Measurements from ENCODE around the gene C11orf97. TPM values are rescaled to one million over a fixed set of nuclear protein-coding genes. Genes with fewer than 3 reads are reported as not detected.
A peak's percentile ranks its signal among the peaks of the same experiment; 100 is the strongest.

C11orf97 gene
- total and polyA plus RNA-seq, 2 of the 13 experiments (the other 11 are each of a cell fraction or from before 2014, with no cell fraction given), result 0.35 TPM; not detected in 1

DNA sequence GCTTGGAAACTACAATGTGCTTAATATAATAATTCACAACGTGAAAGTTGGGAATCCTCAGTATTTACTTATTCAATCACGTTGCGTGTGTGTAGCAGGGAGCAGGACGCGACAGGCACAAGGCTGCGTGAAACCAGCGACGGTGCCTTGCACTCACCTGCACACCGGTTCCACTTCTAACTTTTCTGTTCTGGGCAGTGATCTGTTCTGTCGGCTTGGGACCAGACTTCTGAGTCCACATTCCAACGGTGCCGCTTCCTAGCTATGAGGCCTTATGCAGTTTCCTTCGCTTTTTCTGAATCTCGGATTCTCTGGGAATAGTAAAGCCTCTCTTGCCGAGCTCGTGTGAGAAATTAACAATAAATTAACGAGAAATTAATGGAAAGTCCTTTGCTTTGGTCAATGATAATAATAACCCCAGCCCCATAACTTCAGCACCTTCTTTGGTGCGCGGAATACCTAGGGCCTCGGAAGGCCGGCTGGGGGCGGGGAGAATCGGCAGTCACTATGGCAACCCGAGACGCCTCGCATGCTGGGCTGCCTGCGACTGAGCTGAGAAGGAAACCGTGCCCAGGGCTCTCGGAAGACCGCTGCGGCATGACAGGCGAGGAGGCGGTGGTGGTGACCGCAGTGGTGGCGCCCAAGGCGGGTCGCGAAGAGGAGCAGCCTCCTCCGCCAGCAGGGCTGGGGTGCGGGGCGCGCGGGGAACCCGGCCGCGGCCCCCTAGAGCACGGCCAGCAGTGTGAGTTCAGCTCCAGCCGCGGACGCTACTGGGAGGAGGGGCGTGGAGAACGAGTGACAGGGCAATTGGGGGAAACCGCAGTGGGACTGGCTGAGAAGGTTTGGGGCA is at the start of gene C11orf97 (continued):
- TF ChIP-seq ARHGAP35 (CRISPR knock-in tag; IDR thresholded peaks at IDR 0.05; ENCODE audit: borderline replicate concordance) (no peak), ZNF569 (CRISPR knock-in tag; IDR thresholded peaks at IDR 0.05; ENCODE audit: borderline replicate concordance) (no peak), GTF2F1 (IDR thresholded peaks at IDR 0.05; ENCODE audit: low read length) (no peak), RARG (CRISPR knock-in tag; IDR thresholded peaks at IDR 0.05; ENCODE audit: low read depth) (no peak), POLR2AphosphoS2 (IDR thresholded peaks at IDR 0.05; ENCODE audit: low read depth, low read length) (no peak), ZNF607 (CRISPR knock-in tag; IDR thresholded peaks at IDR 0.05; ENCODE audit: borderline replicate concordance) (0 out of 2 replicates have a peak, but pooled peaks have one; percentile 53), ARID2 (CRISPR knock-in tag; IDR thresholded peaks at IDR 0.05; ENCODE audit: borderline replicate concordance) (no peak), MEIS1 (CRISPR knock-in tag; IDR thresholded peaks at IDR 0.05; ENCODE audit: borderline replicate concordance) (0 out of 2 replicates have a peak, but pooled peaks have one; percentile 58), ZC3H13 (CRISPR knock-in tag; IDR thresholded peaks at IDR 0.05) (no peak), ZNF737 (CRISPR knock-in tag; IDR thresholded peaks at IDR 0.05; ENCODE audit: borderline replicate concordance) (no peak), PPARG (CRISPR knock-in tag; conservative IDR thresholded peaks at IDR 0.05) (no peak), NCOR1 (IDR thresholded peaks at IDR 0.05; ENCODE audit: borderline replicate concordance, low read length) (no peak), ZNF484 (CRISPR knock-in tag; IDR thresholded peaks at IDR 0.05; ENCODE audit: borderline replicate concordance, low read depth) (no peak), KDM1A (CRISPR knock-in tag; IDR thresholded peaks at IDR 0.05) (no peak)
- TF ChIP-seq, protein P1, sequence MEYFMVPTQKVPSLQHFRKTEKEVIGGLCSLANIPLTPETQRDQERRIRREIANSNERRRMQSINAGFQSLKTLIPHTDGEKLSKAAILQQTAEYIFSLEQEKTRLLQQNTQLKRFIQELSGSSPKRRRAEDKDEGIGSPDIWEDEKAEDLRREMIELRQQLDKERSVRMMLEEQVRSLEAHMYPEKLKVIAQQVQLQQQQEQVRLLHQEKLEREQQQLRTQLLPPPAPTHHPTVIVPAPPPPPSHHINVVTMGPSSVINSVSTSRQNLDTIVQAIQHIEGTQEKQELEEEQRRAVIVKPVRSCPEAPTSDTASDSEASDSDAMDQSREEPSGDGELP (IDR thresholded peaks at IDR 0.05; ENCODE audit: borderline replicate concordance, low read depth), result 0 out of 2 replicates have a peak, but pooled peaks have one; percentile 9
- TF ChIP-seq, protein P2, sequence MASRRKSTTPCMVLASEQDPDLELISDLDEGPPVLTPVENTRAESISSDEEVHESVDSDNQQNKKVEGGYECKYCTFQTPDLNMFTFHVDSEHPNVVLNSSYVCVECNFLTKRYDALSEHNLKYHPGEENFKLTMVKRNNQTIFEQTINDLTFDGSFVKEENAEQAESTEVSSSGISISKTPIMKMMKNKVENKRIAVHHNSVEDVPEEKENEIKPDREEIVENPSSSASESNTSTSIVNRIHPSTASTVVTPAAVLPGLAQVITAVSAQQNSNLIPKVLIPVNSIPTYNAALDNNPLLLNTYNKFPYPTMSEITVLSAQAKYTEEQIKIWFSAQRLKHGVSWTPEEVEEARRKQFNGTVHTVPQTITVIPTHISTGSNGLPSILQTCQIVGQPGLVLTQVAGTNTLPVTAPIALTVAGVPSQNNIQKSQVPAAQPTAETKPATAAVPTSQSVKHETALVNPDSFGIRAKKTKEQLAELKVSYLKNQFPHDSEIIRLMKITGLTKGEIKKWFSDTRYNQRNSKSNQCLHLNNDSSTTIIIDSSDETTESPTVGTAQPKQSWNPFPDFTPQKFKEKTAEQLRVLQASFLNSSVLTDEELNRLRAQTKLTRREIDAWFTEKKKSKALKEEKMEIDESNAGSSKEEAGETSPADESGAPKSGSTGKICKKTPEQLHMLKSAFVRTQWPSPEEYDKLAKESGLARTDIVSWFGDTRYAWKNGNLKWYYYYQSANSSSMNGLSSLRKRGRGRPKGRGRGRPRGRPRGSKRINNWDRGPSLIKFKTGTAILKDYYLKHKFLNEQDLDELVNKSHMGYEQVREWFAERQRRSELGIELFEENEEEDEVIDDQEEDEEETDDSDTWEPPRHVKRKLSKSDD (CRISPR knock-in tag; IDR thresholded peaks at IDR 0.05; ENCODE audit: low read depth), result no peak
- TF ChIP-seq, protein P3, sequence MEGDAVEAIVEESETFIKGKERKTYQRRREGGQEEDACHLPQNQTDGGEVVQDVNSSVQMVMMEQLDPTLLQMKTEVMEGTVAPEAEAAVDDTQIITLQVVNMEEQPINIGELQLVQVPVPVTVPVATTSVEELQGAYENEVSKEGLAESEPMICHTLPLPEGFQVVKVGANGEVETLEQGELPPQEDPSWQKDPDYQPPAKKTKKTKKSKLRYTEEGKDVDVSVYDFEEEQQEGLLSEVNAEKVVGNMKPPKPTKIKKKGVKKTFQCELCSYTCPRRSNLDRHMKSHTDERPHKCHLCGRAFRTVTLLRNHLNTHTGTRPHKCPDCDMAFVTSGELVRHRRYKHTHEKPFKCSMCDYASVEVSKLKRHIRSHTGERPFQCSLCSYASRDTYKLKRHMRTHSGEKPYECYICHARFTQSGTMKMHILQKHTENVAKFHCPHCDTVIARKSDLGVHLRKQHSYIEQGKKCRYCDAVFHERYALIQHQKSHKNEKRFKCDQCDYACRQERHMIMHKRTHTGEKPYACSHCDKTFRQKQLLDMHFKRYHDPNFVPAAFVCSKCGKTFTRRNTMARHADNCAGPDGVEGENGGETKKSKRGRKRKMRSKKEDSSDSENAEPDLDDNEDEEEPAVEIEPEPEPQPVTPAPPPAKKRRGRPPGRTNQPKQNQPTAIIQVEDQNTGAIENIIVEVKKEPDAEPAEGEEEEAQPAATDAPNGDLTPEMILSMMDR (CRISPR knock-in tag; IDR thresholded peaks at IDR 0.05), result peak; percentile 10; the same call in 1 of the 2 replicates
- TF ChIP-seq, protein P4, sequence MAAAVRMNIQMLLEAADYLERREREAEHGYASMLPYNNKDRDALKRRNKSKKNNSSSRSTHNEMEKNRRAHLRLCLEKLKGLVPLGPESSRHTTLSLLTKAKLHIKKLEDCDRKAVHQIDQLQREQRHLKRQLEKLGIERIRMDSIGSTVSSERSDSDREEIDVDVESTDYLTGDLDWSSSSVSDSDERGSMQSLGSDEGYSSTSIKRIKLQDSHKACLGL (CRISPR knock-in tag; IDR thresholded peaks at IDR 0.05), result peak; percentile 52; the same call in 1 of the 2 replicates
- TF ChIP-seq, protein P5, sequence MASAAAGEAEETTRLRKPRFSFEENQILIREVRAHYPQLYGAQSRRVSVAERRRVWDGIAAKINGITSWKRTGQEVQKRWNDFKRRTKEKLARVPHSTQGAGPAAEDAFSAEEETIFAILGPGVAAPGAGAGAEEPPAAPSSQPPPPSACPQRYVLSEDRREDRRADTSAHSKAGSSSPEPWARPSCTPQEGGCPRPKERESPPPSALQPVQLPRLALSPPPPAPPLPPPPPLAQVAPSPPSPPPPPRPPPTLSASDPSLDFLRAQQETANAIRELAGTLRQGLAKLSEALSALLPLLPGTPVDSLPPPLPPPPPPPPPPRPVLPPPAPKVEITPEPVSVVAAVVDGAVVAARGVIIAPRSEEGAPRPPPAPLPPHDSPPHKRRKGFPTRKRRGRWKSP (CRISPR knock-in tag; IDR thresholded peaks at IDR 0.05), result no peak

Measured in HepG2 (cell line).